HepG2 (cell line): Measurements from ENCODE around the gene ENTPD6. TPM values are rescaled to one million over a fixed set of nuclear protein-coding genes. Genes with fewer than 3 reads are reported as not detected.

Source experiments
- ARID2 ChIP-seq: sonication (generic); formaldehyde crosslinking; IDR thresholded peaks from 2 replicates; pipeline ENCODE4 v1.8.1; 2022; ENCODE audit warnings: mild to moderate bottlenecking, missing genetic modification reagents, borderline replicate concordance
- ASH2L ChIP-seq: fragments of 300-600, 200-600 bp; sonication (generic); IDR thresholded peaks from 2 replicates; pipeline ENCODE4 v1.7.0; 2017; ENCODE audit warnings: low read depth, mild to moderate bottlenecking, moderate library complexity, mixed read lengths, low read length; ENCODE audit not compliant: insufficient read length
- CSRNP1 ChIP-seq: sonication (generic); formaldehyde crosslinking; IDR thresholded peaks from 2 replicates; pipeline ENCODE4 v1.8.1; 2023; ENCODE audit warnings: mild to moderate bottlenecking, missing genetic modification reagents
- DMAP1 ChIP-seq: IDR thresholded peaks from 2 replicates; pipeline ENCODE4 v1.6.1; 2016
- DNMT3B ChIP-seq: conservative IDR thresholded peaks from 2 replicates; pipeline ENCODE4 v1.6.1; 2016; ENCODE audit warnings: missing biosample characterization, control low read depth
- HNRNPUL1 ChIP-seq: fragments of 200-400 bp; formaldehyde crosslinking; IDR thresholded peaks from 2 replicates; pipeline ENCODE4 v1.6.1; 2017; ENCODE audit warnings: low read depth, mild to moderate bottlenecking, low read length, moderate library complexity
- JUN ChIP-seq: sonication (generic); formaldehyde crosslinking; IDR thresholded peaks from 2 replicates; pipeline ENCODE4 v1.4.0; 2020; ENCODE audit warnings: mild to moderate bottlenecking, missing genetic modification reagents
- MBNL3 ChIP-seq: fragments of 250-450 bp; sonication (Bioruptor Pico); conservative IDR thresholded peaks from 2 replicates; pipeline ENCODE4 v1.8.0; 2022; ENCODE audit warnings: mild to moderate bottlenecking, inconsistent platforms
- POLR2A ChIP-seq, 2 experiments: IDR thresholded peaks; 2 replicates each; pipeline ENCODE4 v1.6.1; 2011; ENCODE audit warnings: low read depth in 2 of 2, low read length in 2 of 2, mild to moderate bottlenecking in 1 of 2, moderate library complexity in 1 of 2; ENCODE audit not compliant: insufficient read depth in 1 of 2
- RXRB ChIP-seq: IDR thresholded peaks from 2 replicates; pipeline ENCODE4 v1.6.1; 2016; ENCODE audit warnings: borderline replicate concordance, missing genetic modification reagents, missing compliant biosample characterization
- SOX13 ChIP-seq, 3 experiments: fragments of 450-650 bp in 1 of 3; sonication (generic) in 1 of 3; formaldehyde crosslinking in 1 of 3; IDR thresholded peaks in 2 of 3; conservative IDR thresholded peaks in 1 of 3; 2 replicates each; pipeline versions ENCODE4 v1.5.0 to v1.6.1; 2016 to 2020; ENCODE audit warnings: antibody characterized with exemption in 1 of 3, mild to moderate bottlenecking in 1 of 3, missing compliant biosample characterization in 1 of 3, missing genetic modification reagents in 1 of 3, moderate library complexity in 1 of 3
- ZBTB39 ChIP-seq: sonication (generic); formaldehyde crosslinking; IDR thresholded peaks from 2 replicates; pipeline ENCODE4 v1.5.0; 2020; ENCODE audit warnings: missing genetic modification reagents
- ZBTB7B ChIP-seq: sonication (generic); formaldehyde crosslinking; IDR thresholded peaks from 2 replicates; pipeline ENCODE4 v1.4.0; 2020; ENCODE audit warnings: missing genetic modification reagents
- ZFP41 ChIP-seq: sonication (generic); formaldehyde crosslinking; IDR thresholded peaks from 2 replicates; pipeline ENCODE4 v1.4.0; 2020; ENCODE audit warnings: mild to moderate bottlenecking, missing genetic modification reagents, borderline replicate concordance
- ZNF224 ChIP-seq: sonication (generic); formaldehyde crosslinking; IDR thresholded peaks from 2 replicates; pipeline ENCODE4 v1.5.0; 2020; ENCODE audit warnings: mild to moderate bottlenecking, missing genetic modification reagents
- ZNF33A ChIP-seq: sonication (generic); formaldehyde crosslinking; IDR thresholded peaks from 2 replicates; pipeline ENCODE4 v1.5.1; 2020; ENCODE audit warnings: missing genetic modification reagents, mild to moderate bottlenecking, moderate library complexity, borderline replicate concordance
- ZNF383 ChIP-seq: sonication (generic); formaldehyde crosslinking; IDR thresholded peaks from 2 replicates; pipeline ENCODE4 v1.4.0; 2020; ENCODE audit warnings: missing genetic modification reagents, mild to moderate bottlenecking, borderline replicate concordance
- ZNF510 ChIP-seq: sonication (generic); formaldehyde crosslinking; IDR thresholded peaks from 2 replicates; pipeline ENCODE4 v1.4.0; 2020; ENCODE audit warnings: low read depth, mild to moderate bottlenecking, missing genetic modification reagents
- ZNF674 ChIP-seq: sonication (generic); formaldehyde crosslinking; IDR thresholded peaks from 2 replicates; pipeline ENCODE4 v1.5.0; 2020; ENCODE audit warnings: low read depth, mild to moderate bottlenecking, missing genetic modification reagents
- polyA plus RNA-seq, 8 experiments: library from polyadenylated mRNA; depleted of rRNA in 3 of 8; stranded (reverse) in 7 of 8; unstranded in 1 of 8; fragments of >200 nt; fragmentation: Illumina TruSeq in 4 of 8; extraction: Trizol in 4 of 8; gene quantifications; 2 replicates each; pipeline versions ENCODE4 v1.2.1 to v1.2.3, GENCODE V29; 2011 to 2016; ENCODE audit warnings: low read depth in 4 of 8, missing spikeins in 1 of 8, mixed read lengths in 1 of 8; ENCODE audit not compliant: insufficient read depth in 1 of 8
- total RNA-seq, 5 experiments: library from RNA; depleted of rRNA; stranded (reverse); fragments of >200 nt; fragmentation: Illumina TruSeq; extraction: Trizol; gene quantifications; 2 replicates each; pipeline ENCODE4 v1.2.3, GENCODE V29; 2016; ENCODE audit warnings: low read depth in 1 of 5
- TF ChIP-seq, protein P1 (sequence below): sonication (generic); formaldehyde crosslinking; conservative IDR thresholded peaks from 2 replicates; pipeline ENCODE4 v1.8.0; 2022; ENCODE audit warnings: mild to moderate bottlenecking, moderate library complexity, missing genetic modification reagents
- TF ChIP-seq, protein P2 (sequence below), 2 experiments: sonication (generic) in 1 of 2; formaldehyde crosslinking in 1 of 2; IDR thresholded peaks; 2 replicates each; pipeline versions ENCODE4 v1.5.1 to v1.6.1; 2011 to 2020; ENCODE audit warnings: borderline replicate concordance in 1 of 2, low read depth in 1 of 2, low read length in 1 of 2, mild to moderate bottlenecking in 1 of 2, missing genetic modification reagents in 1 of 2, moderate library complexity in 1 of 2

ENTPD6 gene
- total and polyA plus RNA-seq, 2 of the 13 experiments (the other 11 are each of a cell fraction or from before 2014, with no cell fraction given) = 164 to 172 TPM

DNA sequence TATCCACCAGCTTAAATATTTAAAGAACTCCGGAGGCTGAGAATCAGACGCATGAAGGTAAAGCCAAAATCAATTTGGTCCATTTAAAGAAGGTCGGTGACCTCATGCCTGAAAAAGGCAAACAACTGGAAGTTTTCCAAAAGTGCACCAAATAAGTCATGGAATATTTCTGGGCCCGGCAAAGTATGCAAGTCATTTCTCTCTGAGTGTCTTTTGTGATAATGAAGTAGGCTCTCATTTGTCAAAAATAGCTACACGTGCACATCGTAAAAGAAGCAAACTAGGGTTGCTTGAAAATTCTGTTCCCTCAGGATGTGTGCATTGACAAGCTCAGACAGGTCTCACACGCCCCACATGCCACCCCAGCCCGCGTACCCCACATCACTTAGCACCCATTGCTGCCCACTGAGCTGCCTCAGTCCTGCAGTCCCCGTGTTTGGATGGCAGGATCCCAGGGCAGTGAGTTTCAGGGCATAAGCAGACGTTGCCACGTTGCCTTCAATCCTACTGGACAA, 31.9 kb downstream of the ENTPD6 start (continued):
- TF ChIP-seq JUN (peak; percentile 85; the same call in 1 of the 2 replicates), ZBTB39 (CRISPR knock-in tag) (no peak), ZNF510 (CRISPR knock-in tag) (0 out of 2 replicates have a peak, but pooled peaks have one; percentile 21), POLR2A (IDR thresholded peaks at IDR 0.05; ENCODE audit: insufficient read depth in 1 of 2, low read depth in 2 of 2, low read length in 2 of 2) (peak; percentile 22 to 32; a peak in 1 of 4 replicates), ZNF383 (CRISPR knock-in tag) (peak; percentile 40; the same call in 1 of the 2 replicates), DNMT3B (peak; percentile 44; the same call in 1 of the 2 replicates), DMAP1 (peak; percentile 73; the same call in 1 of the 2 replicates), CSRNP1 (CRISPR knock-in tag) (peak; percentile 77; the same call in 1 of the 2 replicates), RXRB (CRISPR knock-in tag) (peak; percentile 76), ZNF224 (CRISPR knock-in tag) (0 out of 2 replicates have a peak, but pooled peaks have one; percentile 75), ZFP41 (CRISPR knock-in tag) (0 out of 2 replicates have a peak, but pooled peaks have one; percentile 43), ZBTB7B (CRISPR knock-in tag) (peak; percentile 3; the same call in 1 of the 2 replicates), ARID2 (CRISPR knock-in tag) (no peak), MBNL3 (CRISPR knock-in tag) (no peak), HNRNPUL1 (no peak), ZNF33A (CRISPR knock-in tag) (no peak), ZNF674 (CRISPR knock-in tag) (no peak), SOX13 (IDR thresholded peaks at IDR 0.05) (0 out of 2 replicates have a peak, but pooled peaks have one; percentile 36), SOX13 (CRISPR knock-in tag; conservative IDR thresholded peaks at IDR 0.05 in 1 of 2, IDR thresholded peaks at IDR 0.05 in 1 of 2) (peak in 1 of 2 experiments; percentile 68; a peak in 2 of 4 replicates), ASH2L (peak; percentile 19)
- TF ChIP-seq, protein P1, sequence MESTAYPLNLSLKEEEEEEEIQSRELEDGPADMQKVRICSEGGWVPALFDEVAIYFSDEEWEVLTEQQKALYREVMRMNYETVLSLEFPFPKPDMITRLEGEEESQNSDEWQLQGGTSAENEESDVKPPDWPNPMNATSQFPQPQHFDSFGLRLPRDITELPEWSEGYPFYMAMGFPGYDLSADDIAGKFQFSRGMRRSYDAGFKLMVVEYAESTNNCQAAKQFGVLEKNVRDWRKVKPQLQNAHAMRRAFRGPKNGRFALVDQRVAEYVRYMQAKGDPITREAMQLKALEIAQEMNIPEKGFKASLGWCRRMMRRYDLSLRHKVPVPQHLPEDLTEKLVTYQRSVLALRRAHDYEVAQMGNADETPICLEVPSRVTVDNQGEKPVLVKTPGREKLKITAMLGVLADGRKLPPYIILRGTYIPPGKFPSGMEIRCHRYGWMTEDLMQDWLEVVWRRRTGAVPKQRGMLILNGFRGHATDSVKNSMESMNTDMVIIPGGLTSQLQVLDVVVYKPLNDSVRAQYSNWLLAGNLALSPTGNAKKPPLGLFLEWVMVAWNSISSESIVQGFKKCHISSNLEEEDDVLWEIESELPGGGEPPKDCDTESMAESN = peak; percentile 39; the same call in 1 of the 2 replicates
- TF ChIP-seq, protein P2, sequence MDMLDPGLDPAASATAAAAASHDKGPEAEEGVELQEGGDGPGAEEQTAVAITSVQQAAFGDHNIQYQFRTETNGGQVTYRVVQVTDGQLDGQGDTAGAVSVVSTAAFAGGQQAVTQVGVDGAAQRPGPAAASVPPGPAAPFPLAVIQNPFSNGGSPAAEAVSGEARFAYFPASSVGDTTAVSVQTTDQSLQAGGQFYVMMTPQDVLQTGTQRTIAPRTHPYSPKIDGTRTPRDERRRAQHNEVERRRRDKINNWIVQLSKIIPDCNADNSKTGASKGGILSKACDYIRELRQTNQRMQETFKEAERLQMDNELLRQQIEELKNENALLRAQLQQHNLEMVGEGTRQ (IDR thresholded peaks at IDR 0.05; ENCODE audit: low read depth, low read length) = no peak
- TF ChIP-seq, protein P2 (CRISPR knock-in tag; IDR thresholded peaks at IDR 0.05; ENCODE audit: borderline replicate concordance) = peak; percentile 89
